IMR-90 (cell line): ENCODE measurements around the gene ARL4C. TPM values are rescaled to one million over a fixed set of nuclear protein-coding genes. Genes with fewer than 3 reads are reported as not detected.

Experiments used
- ATAC-seq: fragments of 200-7000 bp; cut with Tn5 transposase; 2 replicates; pipeline ENCODE4 v1.9.1; 2020; ENCODE audit warnings: low read depth, mild to moderate bottlenecking, moderate library complexity
- BruUV-seq: library from RNA; stranded (reverse); fragments of 400-500 nt; replicated peaks from 2 replicates; lab custom pipeline; 2021; lab: Mats Ljungman, UMichigan
- CTCF ChIA-PET: fragments of 300-600 bp; formaldehyde crosslinking; extraction: SDS; loops from one replicate; lab custom pipeline; 2021; ENCODE audit warnings: antibody characterized with exemption; lab: Yijun Ruan, JAX
- POLR2A ChIA-PET: fragments of 300-600 bp; sonication (Branson Sonifier 250); formaldehyde crosslinking; loops from one replicate; lab custom pipeline; 2022; ENCODE audit warnings: antibody characterized with exemption; ENCODE audit not compliant: unreplicated experiment; lab: Charles Lee
- DNase-seq: peaks from one replicate; pipeline ENCODE4 v3.0.0; 2013
- H2AFZ ChIP-seq: replicated peaks from 2 replicates; pipeline ENCODE3; 2013; ENCODE audit warnings: low read length, mild to moderate bottlenecking; ENCODE audit not compliant: poor library complexity
- H2AK5ac ChIP-seq: 2 replicates; pipeline ENCODE4 v1.6.1; 2013; ENCODE audit warnings: low read depth, low read length, inconsistent platforms
- H2AK9ac ChIP-seq: replicated peaks from 2 replicates; pipeline ENCODE3; 2013; ENCODE audit warnings: mild to moderate bottlenecking, low read depth, low read length, moderate library complexity; ENCODE audit not compliant: poor library complexity
- H2BK120ac ChIP-seq: 2 replicates; pipeline ENCODE4 v1.6.1; 2013; ENCODE audit warnings: low read depth, low read length, inconsistent platforms
- H2BK15ac ChIP-seq: 3 replicates; pipeline ENCODE4 v1.6.1; 2013; ENCODE audit warnings: low read depth, low read length, inconsistent platforms
- H2BK20ac ChIP-seq: 2 replicates; pipeline ENCODE4 v1.6.1; 2013; ENCODE audit warnings: low read depth, mild to moderate bottlenecking, inconsistent platforms, low read length, moderate library complexity
- H2BK5ac ChIP-seq: 2 replicates; pipeline ENCODE4 v1.6.1; 2013; ENCODE audit warnings: mild to moderate bottlenecking, low read depth, low read length, inconsistent platforms; ENCODE audit not compliant: poor library complexity, severe bottlenecking
- H3K14ac ChIP-seq: replicated peaks from 2 replicates; pipeline ENCODE4 v1.6.1; 2013; ENCODE audit warnings: low read depth, low read length, inconsistent platforms
- H3K18ac ChIP-seq: 2 replicates; pipeline ENCODE4 v1.6.1; 2013; ENCODE audit warnings: low read depth, low read length, control low read depth
- H3K23ac ChIP-seq: 2 replicates; pipeline ENCODE4 v1.6.1; 2013; ENCODE audit warnings: low read depth, low read length, inconsistent platforms
- H3K27ac ChIP-seq: 2 replicates; pipeline ENCODE4 v1.5.1; 2013; ENCODE audit warnings: mild to moderate bottlenecking, control low read depth, low read length; ENCODE audit not compliant: insufficient read depth
- H3K27me3 ChIP-seq: 2 replicates; pipeline ENCODE4 v1.6.1; 2013; ENCODE audit warnings: low read length; ENCODE audit not compliant: control insufficient read depth, insufficient read depth
- H3K36me3 ChIP-seq: 2 replicates; pipeline ENCODE4 v1.6.1; 2013; ENCODE audit warnings: low read length, mixed read lengths; ENCODE audit not compliant: control insufficient read depth, insufficient read depth
- H3K4ac ChIP-seq: 2 replicates; pipeline ENCODE4 v1.6.1; 2013; ENCODE audit warnings: low read depth, low read length, inconsistent platforms
- H3K4me1 ChIP-seq: 2 replicates; pipeline ENCODE4 v1.6.1; 2013; ENCODE audit warnings: low read length, mixed read lengths; ENCODE audit not compliant: control insufficient read depth, insufficient read depth
- H3K4me2 ChIP-seq: 2 replicates; pipeline ENCODE4 v1.6.1; 2013; ENCODE audit warnings: low read depth, mild to moderate bottlenecking, control low read depth, low read length, moderate library complexity
- H3K4me3 ChIP-seq: 2 replicates; pipeline ENCODE4 v1.5.1; 2013; ENCODE audit warnings: low read depth, mild to moderate bottlenecking, control low read depth, low read length, moderate library complexity; ENCODE audit not compliant: insufficient read depth
- H3K56ac ChIP-seq: 2 replicates; pipeline ENCODE4 v1.6.1; 2013; ENCODE audit warnings: low read length, inconsistent platforms; ENCODE audit not compliant: insufficient read depth; ENCODE audit errors: extremely low read depth
- H3K79me1 ChIP-seq, 2 experiments: 2 replicates each; pipeline ENCODE4 v1.6.1; 2013; ENCODE audit warnings: low read length in 2 of 2, inconsistent platforms in 1 of 2, low read depth in 1 of 2
- H3K9ac ChIP-seq: 2 replicates; pipeline ENCODE4 v1.6.1; 2013; ENCODE audit warnings: low read depth, low read length, control low read depth
- H3K9me1 ChIP-seq: 2 replicates; pipeline ENCODE4 v1.6.1; 2013; ENCODE audit warnings: low read length, inconsistent platforms; ENCODE audit not compliant: insufficient read depth
- H3K9me3 ChIP-seq: 2 replicates; pipeline ENCODE4 v1.6.1; 2013; ENCODE audit warnings: low read length; ENCODE audit not compliant: control insufficient read depth, insufficient read depth
- H4K20me1 ChIP-seq: 2 replicates; pipeline ENCODE4 v1.6.1; 2013; ENCODE audit warnings: low read length, inconsistent platforms; ENCODE audit not compliant: insufficient read depth
- H4K5ac ChIP-seq: 2 replicates; pipeline ENCODE4 v1.6.1; 2013; ENCODE audit warnings: mild to moderate bottlenecking, low read depth, low read length, control low read depth
- H4K8ac ChIP-seq, 2 experiments: 2 replicates each; pipeline ENCODE4 v1.6.1; 2013; ENCODE audit warnings: low read depth in 2 of 2, low read length in 2 of 2, control low read depth in 1 of 2, inconsistent platforms in 1 of 2
- H4K91ac ChIP-seq: 2 replicates; pipeline ENCODE4 v1.6.1; 2013; ENCODE audit warnings: low read depth, low read length, inconsistent platforms; ENCODE audit not compliant: insufficient read depth
- BHLHE40 ChIP-seq: fragments of 150-350 bp; IDR thresholded peaks from 2 replicates; pipeline ENCODE4 v1.6.1; 2016; ENCODE audit warnings: mild to moderate bottlenecking, low read depth, low read length
- CEBPB ChIP-seq: IDR thresholded peaks from 2 replicates; pipeline ENCODE4 v1.6.1; 2012; ENCODE audit warnings: low read depth, low read length, improper control_type of control experiment
- CHD1 ChIP-seq: IDR thresholded peaks from 2 replicates; pipeline ENCODE4 v1.6.1; 2012; ENCODE audit warnings: low read depth, low read length, improper control_type of control experiment
- CTCF ChIP-seq: conservative IDR thresholded peaks from 2 replicates; pipeline ENCODE4 v1.5.1; 2012; ENCODE audit warnings: mild to moderate bottlenecking, low read depth, low read length, improper control_type of control experiment
- ELK1 ChIP-seq: fragments of 150-350 bp; IDR thresholded peaks from 2 replicates; pipeline ENCODE4 v1.6.1; 2016; ENCODE audit warnings: low read depth, mild to moderate bottlenecking, low read length, moderate library complexity, borderline replicate concordance
- FOS ChIP-seq: fragments of 150-350 bp; IDR thresholded peaks from 2 replicates; pipeline ENCODE4 v1.6.1; 2016; ENCODE audit warnings: low read depth, low read length
- MAFK ChIP-seq: IDR thresholded peaks from 2 replicates; pipeline ENCODE4 v1.6.1; 2012; ENCODE audit warnings: low read depth, low read length, improper control_type of control experiment
- MAZ ChIP-seq: IDR thresholded peaks from 2 replicates; pipeline ENCODE4 v1.6.1; 2012; ENCODE audit warnings: low read depth, mild to moderate bottlenecking, low read length, improper control_type of control experiment, moderate library complexity, borderline replicate concordance
- MXI1 ChIP-seq: IDR thresholded peaks from 2 replicates; pipeline ENCODE4 v1.6.1; 2012; ENCODE audit warnings: low read depth, mild to moderate bottlenecking, low read length, moderate library complexity, borderline replicate concordance
- NFE2L2 ChIP-seq: fragments of 150-350 bp; IDR thresholded peaks from 2 replicates; pipeline ENCODE4 v1.6.1; 2016; ENCODE audit warnings: low read depth, mild to moderate bottlenecking, low read length
- POLR2A ChIP-seq: IDR thresholded peaks from 2 replicates; pipeline ENCODE4 v1.6.1; 2012; ENCODE audit warnings: mild to moderate bottlenecking, low read depth, low read length
- RAD21 ChIP-seq: IDR thresholded peaks from 2 replicates; pipeline ENCODE4 v1.6.1; 2012; ENCODE audit warnings: low read length, improper control_type of control experiment
- RCOR1 ChIP-seq: IDR thresholded peaks from 2 replicates; pipeline ENCODE4 v1.6.1; 2012; ENCODE audit warnings: mild to moderate bottlenecking, low read length, improper control_type of control experiment; ENCODE audit not compliant: insufficient replicate concordance
- RFX5 ChIP-seq: IDR thresholded peaks from 2 replicates; pipeline ENCODE4 v1.8.0; 2012; ENCODE audit warnings: low read depth, mild to moderate bottlenecking, low read length, moderate library complexity
- SMC3 ChIP-seq: fragments of 150-350 bp; IDR thresholded peaks from 2 replicates; pipeline ENCODE4 v1.6.1; 2016; ENCODE audit warnings: low read depth, mild to moderate bottlenecking, antibody characterized with exemption, low read length, moderate library complexity
- WGBS, 2 experiments: methylation state at CpG; one replicate each; pipeline versions ENCODE4 v1.1.5 to v1.1.7; 2013; ENCODE audit warnings: missing lambda C conversion rate in 2 of 2; ENCODE audit not compliant: insufficient read length in 1 of 2; ENCODE audit errors: extremely low coverage in 2 of 2; 5-methylcytosine and 5-hydroxymethylcytosine counted together
- dilution Hi-C: fragments of 300-500 bp; cut with HindIII; formaldehyde crosslinking; loops from one replicate; pipeline ENCODE4 v1.14.3; 2018; ENCODE audit warnings: low sequenced_read_pairs; ENCODE audit not compliant: unreplicated experiment
- in situ Hi-C: fragments of 300-500 bp; cut with MboI; formaldehyde crosslinking; loops from 3 replicates; pipeline ENCODE4 v1.14.3; 2019; ENCODE audit warnings: low sequenced_read_pairs, inconsistent platforms, mixed read lengths
- intact Hi-C: fragments of 100-400 bp; cut with micrococcal nuclease; formaldehyde crosslinking; loops from 2 replicates; pipeline ENCODE4 v1.10.0; 2022
- polyA plus RNA-seq, 3 experiments: library from polyadenylated mRNA; depleted of rRNA; stranded (reverse); fragments of >200 nt; gene quantifications; 2 replicates each; pipeline ENCODE4 v1.2.3, GENCODE V29; 2012; ENCODE audit warnings: low replicate concordance in 1 of 3
- total RNA-seq: library from RNA; depleted of rRNA; stranded (reverse); fragments of >200 nt; gene quantifications from 2 replicates; pipeline ENCODE4 v1.2.3, GENCODE V29; 2012
- TF ChIP-seq, protein P1 (sequence below): fragments of 150-350 bp; IDR thresholded peaks from 2 replicates; pipeline ENCODE4 v1.6.1; 2017; ENCODE audit warnings: mild to moderate bottlenecking, antibody characterized with exemption, low read length, low read depth

The ARL4C gene
- total and polyA plus RNA-seq, 2 of the 4 experiments (the other 2 are of a cell fraction): 7.7 to 8.2 TPM

GRCh38 chr2:234535464-234535863 is 38.6 kb upstream of the ARL4C start:
- Histone ChIP-seq H3K4me3 (no peak overlapping the region), H3K79me1 (no peaks in the 10 kb centered on the region), H2BK15ac (no peak overlapping the region), H3K56ac (no peak overlapping the region), H2BK20ac (no peak overlapping the region), H3K27me3 (peaks cover 41% of the 10 kb centered on the region), H3K14ac (no peak overlapping the region), H3K9ac (no peak overlapping the region), H3K18ac (no peak overlapping the region), H2BK5ac (no peak overlapping the region), H4K5ac (no peak overlapping the region), H4K8ac (no peak overlapping the region), H3K9me1 (peaks cover 3% of the 10 kb centered on the region; the same call in 1 of the 2 replicates), H3K23ac (no peak overlapping the region), H3K27ac (no peak overlapping the region), H2AK9ac (no peak overlapping the region), H3K4ac (no peak overlapping the region), H3K4me1 (no peaks in the 10 kb centered on the region), H4K20me1 (no peaks in the 10 kb centered on the region), H2AFZ (no peak overlapping the region), H3K9me3 (peaks cover 6% of the 10 kb centered on the region), H2BK120ac (no peak overlapping the region), H2AK5ac (no peak overlapping the region), H3K4me2 (no peak overlapping the region), H3K36me3 (no peaks in the 10 kb centered on the region), H4K91ac (no peak overlapping the region)
- no TSS peak for BruUV-seq
- intact Hi-C loops (no loop called here), dilution Hi-C loops (no loop called here), in situ Hi-C loops (loop anchor here (25.0 kb wide), 1 partner anchor 1052 kb away; no protein-coding TSS in a partner anchor)
- ChIA-PET POLR2A (no interaction called here), CTCF (interaction anchor here (0.6 to 1.4 kb wide), 4 partner anchors 10 to 659 kb away, joined by 3 to 8 read pairs (median 4); no protein-coding TSS in a partner anchor)
- no peak for ATAC-seq
- TF ChIP-seq CHD1 (no peak), ELK1 (no peak), POLR2A (no peak), SMC3 (no peak), NFE2L2 (no peak), BHLHE40 (no peak), CTCF (no peak), RAD21 (no peak), MXI1 (no peak), MAFK (no peak), RFX5 (no peak), MAZ (no peak), FOS (no peak), RCOR1 (no peak), CEBPB (no peak)
- TF ChIP-seq, protein P1, sequence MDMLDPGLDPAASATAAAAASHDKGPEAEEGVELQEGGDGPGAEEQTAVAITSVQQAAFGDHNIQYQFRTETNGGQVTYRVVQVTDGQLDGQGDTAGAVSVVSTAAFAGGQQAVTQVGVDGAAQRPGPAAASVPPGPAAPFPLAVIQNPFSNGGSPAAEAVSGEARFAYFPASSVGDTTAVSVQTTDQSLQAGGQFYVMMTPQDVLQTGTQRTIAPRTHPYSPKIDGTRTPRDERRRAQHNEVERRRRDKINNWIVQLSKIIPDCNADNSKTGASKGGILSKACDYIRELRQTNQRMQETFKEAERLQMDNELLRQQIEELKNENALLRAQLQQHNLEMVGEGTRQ: no peak
- no peak for DNase-seq
- WGBS, 2 experiments: no CpG with 5 or more reads among the region's 1 CpG
